C4-2B (cell line): ENCODE results near the gene FAM53B.

Experiments used
- H3K27ac ChIP-seq: fragments of 450-650 bp; 2 replicates; pipeline ENCODE4 v1.5.1; 2017
- CTCF ChIP-seq: fragments of 450-650 bp; conservative IDR thresholded peaks from 2 replicates; pipeline ENCODE4 v1.5.1; 2017; ENCODE audit warnings: mild to moderate bottlenecking
- ZFX ChIP-seq: fragments of 450-650 bp; IDR thresholded peaks from 2 replicates; pipeline ENCODE4 v1.6.1; 2017

FAM53B gene

GRCh38 chr10:124625831-124626238 is 118.3 kb downstream of the FAM53B start:
- no peak overlapping the region for H3K27ac ChIP-seq

GRCh38 chr10:124624895-124625294 is 119.3 kb downstream of the FAM53B start:
- TF ChIP-seq ZFX (no peak), CTCF (no peak)
- H3K27ac ChIP-seq, result no peak overlapping the region

More at GRCh38 chr10:124625831-124626238, 118.3 kb downstream of the FAM53B start:
- TF ChIP-seq CTCF (no peak), ZFX (no peak)

- no peak overlapping the region for H3K27ac ChIP-seq
- TF ChIP-seq CTCF (no peak), ZFX (no peak)
Measured at GRCh38 chr10:124624466-124624865, 119.7 kb downstream of the FAM53B start.

GRCh38 chr10:124624006-124624405 is 120.2 kb downstream of the FAM53B start:
- H3K27ac ChIP-seq, result no peak overlapping the region
- TF ChIP-seq ZFX, result no peak
- no peak for TF ChIP-seq CTCF

- H3K27ac ChIP-seq, result no peak overlapping the region
- no peak for TF ChIP-seq ZFX
- TF ChIP-seq CTCF, result no peak
Measured at GRCh38 chr10:124622866-124623536, 121.2 kb downstream of the FAM53B start.

- H3K27ac ChIP-seq, result no peak overlapping the region
- TF ChIP-seq ZFX, result no peak
- no peak for TF ChIP-seq CTCF
Measured at GRCh38 chr10:124622158-124622557, 122.0 kb downstream of the FAM53B start.

- TF ChIP-seq ZFX (no peak), CTCF (no peak)
- no peak overlapping the region for H3K27ac ChIP-seq
Measured at GRCh38 chr10:124621637-124622036, 122.5 kb downstream of the FAM53B start.
